GM12865 (cell line): ENCODE measurements around the gene GOLGA8S.
"Not testable (repeated sequence)": the region's sequence is repeated elsewhere in the genome, so short reads cannot be mapped to it uniquely, and the experiment has no call there.

Experiments
- DNase-seq: peaks from one replicate; pipeline ENCODE4 v3.0.0; 2010; ENCODE audit warnings: low read depth
- H3K4me3 ChIP-seq: 2 replicates; pipeline ENCODE4 v1.5.1; 2011; ENCODE audit warnings: mild to moderate bottlenecking, low read depth, low read length, control low read depth
- CTCF ChIP-seq: IDR thresholded peaks from 2 replicates; pipeline ENCODE4 v1.5.1; 2011; ENCODE audit warnings: low read length, control low read depth, low read depth, inconsistent platforms; ENCODE audit not compliant: insufficient read depth; ENCODE audit errors: missing control alignments

Gene GOLGA8S

GRCh38 chr15:23384371-23384770 lies 29.8 kb downstream of the GOLGA8S start:
- H3K4me3 ChIP-seq = no peak overlapping the region
- no peak for DNase-seq
- TF ChIP-seq CTCF = no peak

- no peak overlapping the region for H3K4me3 ChIP-seq
- DNase-seq = no peak
- TF ChIP-seq CTCF = no peak
These were observed 31.4 kb downstream of the GOLGA8S start for GRCh38 chr15:23385886-23386430.

- TF ChIP-seq CTCF = no peak
- H3K4me3 ChIP-seq = no peak overlapping the region
- no peak for DNase-seq
These were observed 33.2 kb downstream of the GOLGA8S start for GRCh38 chr15:23387621-23388190.

GRCh38 chr15:23395030-23395692 lies 40.6 kb downstream of the GOLGA8S start:
- no peak overlapping the region for H3K4me3 ChIP-seq
- no peak for DNase-seq
- no peak for TF ChIP-seq CTCF

- no peak overlapping the region for H3K4me3 ChIP-seq
- no peak for TF ChIP-seq CTCF
- DNase-seq = no peak
These were observed 41.3 kb downstream of the GOLGA8S start for GRCh38 chr15:23395832-23396231.

GRCh38 chr15:23397779-23398178 lies 43.2 kb downstream of the GOLGA8S start:
- TF ChIP-seq CTCF = no peak
- DNase-seq = no peak
- H3K4me3 ChIP-seq = no peak overlapping the region

- H3K4me3 ChIP-seq = not testable (repeated sequence)
These were observed 43.8 kb downstream of the GOLGA8S start for GRCh38 chr15:23398357-23398756.

GRCh38 chr15:23399207-23399606 lies 44.7 kb downstream of the GOLGA8S start:
- not testable (repeated sequence) for DNase-seq, H3K4me3 ChIP-seq

More at GRCh38 chr15:23398357-23398756, 43.8 kb downstream of the GOLGA8S start:
- not testable (repeated sequence) for DNase-seq
